MCF 10A (cell line): ENCODE measurements around the gene HNRNPA1. TPM values are rescaled to one million over a fixed set of nuclear protein-coding genes. Genes with fewer than 3 reads are reported as not detected.
A peak's percentile ranks its signal among the peaks of the same experiment; 100 is the strongest.
"Not testable (repeated sequence)": the region's sequence is repeated elsewhere in the genome, so short reads cannot be mapped to it uniquely, and the experiment has no call there.

Experiments
- BruUV-seq: library from RNA; stranded (reverse); fragments of 400-500 nt; replicated peaks from 2 replicates; lab custom pipeline; 2021; lab: Mats Ljungman, UMichigan
- CTCF ChIA-PET: fragments of 300-600 bp; sonication (Branson Sonifier 250); formaldehyde crosslinking; extraction: SDS; loops from one replicate; lab custom pipeline; 2021; ENCODE audit warnings: antibody characterized with exemption, inconsistent platforms; lab: Yijun Ruan, JAX
- POLR2A ChIA-PET: fragments of 300-600, 350-650 bp; sonication (Branson Sonifier 250); formaldehyde crosslinking; extraction: SDS; loops from one replicate; lab custom pipeline; 2020; ENCODE audit warnings: antibody characterized with exemption, inconsistent platforms; lab: Yijun Ruan, JAX
- DNase-seq: peaks from one replicate; pipeline ENCODE4 v3.0.0-alpha.2; 2018; ENCODE audit not compliant: unreplicated experiment
- H3K27ac Mint-ChIP-seq: one replicate; pipeline ENCODE4 v1.8.0; 2022; ENCODE audit warnings: mild to moderate bottlenecking, low read depth, mixed read lengths; ENCODE audit not compliant: unreplicated experiment
- H3K27me3 Mint-ChIP-seq: one replicate; pipeline ENCODE4 v1.8.0; 2022; ENCODE audit warnings: mixed read lengths; ENCODE audit not compliant: insufficient read depth, unreplicated experiment
- H3K36me3 Mint-ChIP-seq: one replicate; pipeline ENCODE4 v1.8.0; 2022; ENCODE audit warnings: mild to moderate bottlenecking, moderate library complexity, mixed read lengths; ENCODE audit not compliant: insufficient read depth, unreplicated experiment
- H3K4me1 Mint-ChIP-seq: one replicate; pipeline ENCODE4 v1.8.0; 2022; ENCODE audit warnings: mixed read lengths; ENCODE audit not compliant: insufficient read depth, unreplicated experiment
- H3K4me3 Mint-ChIP-seq: one replicate; pipeline ENCODE4 v1.8.0; 2022; ENCODE audit warnings: mild to moderate bottlenecking, moderate library complexity, mixed read lengths; ENCODE audit not compliant: unreplicated experiment
- H3K9me3 Mint-ChIP-seq: one replicate; pipeline ENCODE4 v1.8.0; 2022; ENCODE audit warnings: mixed read lengths; ENCODE audit not compliant: unreplicated experiment
- CTCF ChIP-seq: fragments of 200-600 bp; IDR thresholded peaks from one replicate; pipeline ENCODE4 v1.8.0; 2022; ENCODE audit warnings: antibody characterized with exemption, mild to moderate bottlenecking; ENCODE audit not compliant: unreplicated experiment
- intact Hi-C: fragments of 100-400 bp; cut with micrococcal nuclease; formaldehyde crosslinking; loops from 2 replicates; pipeline ENCODE4 v1.14.1; 2022
- total RNA-seq: library from RNA; stranded (reverse); gene quantifications from 2 replicates; pipeline ENCODE4 v1.2.3, GENCODE V29; 2022

HNRNPA1 gene
- total RNA-seq, 1 experiment from 2014 or later: 1,435 TPM

DNA sequence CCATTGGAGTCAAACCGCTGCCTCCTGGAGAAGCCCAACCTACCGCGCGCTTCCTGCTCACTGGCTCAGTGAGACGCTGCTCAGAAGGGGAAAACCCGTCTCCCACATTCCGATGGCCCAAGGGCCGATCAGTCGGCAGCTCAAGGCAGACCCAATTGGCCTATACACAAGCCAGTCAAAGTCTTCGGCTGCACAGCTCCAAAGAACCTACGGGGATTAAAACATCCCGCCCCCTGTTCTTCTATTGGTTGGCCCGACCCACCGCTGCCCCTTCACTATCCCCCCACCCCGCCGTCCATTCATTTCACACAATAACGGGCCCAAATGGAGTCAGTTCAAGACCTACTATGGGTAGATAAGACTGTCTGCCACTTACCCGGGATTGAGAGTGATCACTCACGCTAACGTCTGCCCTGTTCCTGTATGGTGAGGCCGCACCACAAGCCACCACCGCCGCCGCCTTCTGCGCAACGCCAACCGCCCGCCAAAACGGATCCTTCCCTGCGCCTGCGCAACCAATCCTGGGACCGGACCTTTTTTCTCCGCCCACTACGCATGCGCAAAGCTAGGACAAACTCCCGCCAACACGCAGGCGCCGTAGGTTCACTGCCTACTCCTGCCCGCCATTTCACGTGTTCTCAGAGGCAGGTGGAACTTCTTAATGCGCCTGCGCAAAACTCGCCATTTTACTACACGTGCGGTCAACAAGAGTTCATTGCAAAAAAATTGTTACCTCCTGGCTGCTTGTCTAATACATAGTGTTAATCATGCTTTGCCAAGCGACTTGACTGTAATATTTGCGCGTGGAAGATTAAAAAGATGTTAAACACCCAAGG lies 676 bp upstream of the HNRNPA1 start, which contains the start of gene CBX5:
CBX5 (minus strand) TSS at position 491 of the 836 bp plus-strand sequence. CDS start 22,472 bp downstream, outside the sequence.
- intact Hi-C loops: loop anchor here (1.0 to 5.0 kb wide), 3 partner anchors 21 to 58 kb away; partner anchors contain the start of gene COPZ1
- no peaks in the 10 kb centered on the region for H3K9me3 Mint-ChIP-seq
- no peak within 1 kb of the TSS for H3K27ac Mint-ChIP-seq
- H3K27me3 Mint-ChIP-seq: no peaks in the 10 kb centered on the region
- DNase-seq: peak; percentile 100
- no peak for TF ChIP-seq CTCF
- peaks cover 20% of the 10 kb centered on the region for H3K36me3 Mint-ChIP-seq
- ChIA-PET CTCF (interaction anchor here (0.6 to 2.0 kb wide), 8 partner anchors 14 to 1233 kb away, joined by 3 to 9 read pairs (median 4); no protein-coding TSS in a partner anchor), POLR2A (interaction anchor here (0.7 to 4.9 kb wide), 46 partner anchors 7 to 1653 kb away, joined by 3 to 99 read pairs (median 5); partner anchors contain the start of genes COPZ1, HOXC6, HOXC9 and NFE2)
- H3K4me3 Mint-ChIP-seq: no peak within 1 kb of the TSS
- H3K4me1 Mint-ChIP-seq: peaks cover 25% of the 10 kb centered on the region
- BruUV-seq: no TSS peak

DNA sequence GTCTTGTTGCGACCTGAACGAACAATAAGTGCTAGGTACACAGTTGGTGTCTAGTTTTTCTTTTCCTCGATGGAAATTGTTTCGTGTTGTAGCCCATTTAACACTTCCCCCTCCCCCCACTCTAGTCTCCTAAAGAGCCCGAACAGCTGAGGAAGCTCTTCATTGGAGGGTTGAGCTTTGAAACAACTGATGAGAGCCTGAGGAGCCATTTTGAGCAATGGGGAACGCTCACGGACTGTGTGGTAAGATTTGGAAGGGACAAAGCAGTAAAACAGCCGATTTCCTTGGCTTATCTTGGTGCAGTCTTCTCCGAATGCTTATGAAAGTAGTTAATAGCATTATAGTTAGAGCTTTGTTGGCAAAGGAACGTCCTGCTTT lies 724 bp downstream of the HNRNPA1 start:
- not testable (repeated sequence) for BruUV-seq, H3K4me3 Mint-ChIP-seq
- intact Hi-C loops: loop anchor here (2.0 kb wide), 1 partner anchor 22 kb away; no protein-coding TSS in a partner anchor

GRCh38 chr12:54281694-54282093 lies 1.2 kb downstream of the HNRNPA1 start:
- intact Hi-C loops: loop anchor here (2.0 kb wide), 1 partner anchor 23 kb away; no protein-coding TSS in a partner anchor
- H3K4me3 Mint-ChIP-seq, H3K9me3 Mint-ChIP-seq, BruUV-seq, DNase-seq, H3K27ac Mint-ChIP-seq, H3K36me3 Mint-ChIP-seq, H3K27me3 Mint-ChIP-seq: not testable (repeated sequence)
- POLR2A ChIA-PET: interaction anchor here (0.6 to 4.9 kb wide), 14 partner anchors 9 to 1822 kb away, joined by 3 to 99 read pairs (median 5); partner anchors contain the start of genes COPZ1, HOXC9, NFE2 and PA2G4
- CTCF ChIA-PET: interaction anchor here (1.2 to 2.0 kb wide), 5 partner anchors 43 to 97 kb away, joined by 3 to 10 read pairs (median 5); partner anchors contain the start of gene COPZ1
- H3K4me1 Mint-ChIP-seq: peaks cover 28% of the 10 kb centered on the region

More for the DNA sequence above, 724 bp downstream of the HNRNPA1 start:
- H3K27me3 Mint-ChIP-seq, DNase-seq, H3K27ac Mint-ChIP-seq, H3K9me3 Mint-ChIP-seq: not testable (repeated sequence)
- H3K4me1 Mint-ChIP-seq: peaks cover 27% of the 10 kb centered on the region
- peaks cover 14% of the 10 kb centered on the region for H3K36me3 Mint-ChIP-seq
- ChIA-PET POLR2A (interaction anchor here (0.6 to 4.9 kb wide), 15 partner anchors 10 to 1823 kb away, joined by 3 to 99 read pairs (median 5); partner anchors contain the start of genes COPZ1, HOXC9, NFE2 and PA2G4), CTCF (interaction anchor here (1.2 to 2.0 kb wide), 5 partner anchors 43 to 98 kb away, joined by 3 to 10 read pairs (median 5); partner anchors contain the start of gene COPZ1)

DNA sequence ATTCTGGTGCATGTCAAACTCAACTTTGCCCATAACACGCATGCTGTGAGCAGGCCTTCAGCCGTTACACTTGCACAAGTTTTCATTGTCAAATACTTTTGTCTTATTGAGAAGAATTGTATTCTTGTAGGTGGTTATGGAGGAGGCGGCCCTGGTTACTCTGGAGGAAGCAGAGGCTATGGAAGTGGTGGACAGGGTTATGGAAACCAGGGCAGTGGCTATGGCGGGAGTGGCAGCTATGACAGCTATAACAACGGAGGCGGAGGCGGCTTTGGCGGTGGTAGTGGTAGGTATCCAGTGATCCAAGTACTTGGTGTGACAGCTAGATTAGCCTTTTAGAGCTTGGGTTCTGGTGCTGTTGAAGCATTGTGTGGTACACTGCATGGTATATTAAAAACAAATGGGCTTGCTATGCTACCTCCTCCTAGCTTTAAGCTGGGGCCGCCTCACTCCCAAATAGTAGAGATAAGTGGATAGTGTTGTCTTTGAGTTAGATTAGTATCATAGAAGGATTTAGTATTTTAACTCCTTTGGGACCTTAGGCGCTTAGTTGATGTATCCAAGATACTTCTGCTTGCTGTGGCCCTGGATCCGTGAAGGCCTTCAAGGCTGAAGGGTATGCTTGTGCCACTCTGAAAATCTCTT lies 2.5 kb downstream of the HNRNPA1 start:
- no peaks in the 10 kb centered on the region for H3K9me3 Mint-ChIP-seq
- no peaks in the 10 kb centered on the region for H3K36me3 Mint-ChIP-seq
- ChIA-PET POLR2A (interaction anchor here (0.7 to 3.2 kb wide), 6 partner anchors 15 to 76 kb away, joined by 3 to 19 read pairs (median 8); partner anchors contain the start of gene COPZ1), CTCF (interaction anchor here (0.6 to 2.8 kb wide), 5 partner anchors 10 to 97 kb away, joined by 3 to 21 read pairs (median 3); partner anchors contain the start of gene COPZ1)
- no peak for DNase-seq
- TF ChIP-seq CTCF: no peak
- no peaks in the 10 kb centered on the region for H3K27me3 Mint-ChIP-seq
- intact Hi-C loops: no loop called here
- no peak overlapping the region for H3K27ac Mint-ChIP-seq
- H3K4me1 Mint-ChIP-seq: peaks cover 38% of the 10 kb centered on the region
- no peak overlapping the region for H3K4me3 Mint-ChIP-seq
- no TSS peak for BruUV-seq

DNA sequence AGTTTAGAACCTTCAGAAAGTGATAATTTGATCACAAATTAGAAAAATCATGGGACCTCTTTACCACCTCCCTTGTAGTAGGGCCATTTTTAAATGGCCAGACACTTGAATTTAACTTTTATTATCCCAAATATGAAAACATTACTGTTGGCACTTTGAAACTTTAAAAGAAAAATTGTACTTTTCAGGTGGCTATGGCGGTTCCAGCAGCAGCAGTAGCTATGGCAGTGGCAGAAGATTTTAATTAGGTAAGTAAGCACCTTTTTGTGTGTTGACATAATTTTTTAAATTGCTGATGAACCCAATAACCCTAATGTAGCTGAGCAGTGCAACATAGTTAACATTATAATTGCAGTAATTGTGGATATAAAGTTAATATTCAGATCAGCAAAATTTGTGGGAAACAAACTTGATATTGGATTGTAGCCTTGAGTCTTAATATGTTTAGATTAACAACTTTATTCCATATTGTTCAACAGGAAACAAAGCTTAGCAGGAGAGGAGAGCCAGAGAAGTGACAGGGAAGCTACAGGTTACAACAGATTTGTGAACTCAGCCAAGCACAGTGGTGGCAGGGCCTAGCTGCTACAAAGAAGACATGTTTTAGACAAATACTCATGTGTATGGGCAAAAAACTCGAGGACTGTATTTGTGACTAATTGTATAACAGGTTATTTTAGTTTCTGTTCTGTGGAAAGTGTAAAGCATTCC lies 3.7 kb downstream of the HNRNPA1 start:
- Mint-ChIP-seq H3K27ac (peak overlapping the region; percentile 78), H3K4me1 (peaks cover 38% of the 10 kb centered on the region)
- DNase-seq, H3K27me3 Mint-ChIP-seq, H3K36me3 Mint-ChIP-seq, H3K4me3 Mint-ChIP-seq, intact Hi-C loops, H3K9me3 Mint-ChIP-seq: not testable (repeated sequence)
- ChIA-PET CTCF (interaction anchor here (0.9 to 2.8 kb wide), 6 partner anchors 9 to 96 kb away, joined by 3 to 21 read pairs (median 4); partner anchors contain the start of gene COPZ1), POLR2A (interaction anchor here (0.5 to 3.2 kb wide), 14 partner anchors 9 to 1683 kb away, joined by 3 to 19 read pairs (median 4); partner anchors contain the start of genes COPZ1 and NFE2)
- BruUV-seq: TSS peak; percentile 8
